Common myeloid progenitor, CD34-positive (primary cell): ENCODE measurements around the gene PRSS56.
A peak's percentile ranks its signal among the peaks of the same experiment; 100 is the strongest.

Source experiments
- CTCF ChIA-PET: fragments of 350-600 bp; sonication (Branson Sonifier 250); formaldehyde crosslinking; loops from one replicate; lab custom pipeline; 2021; ENCODE audit warnings: antibody characterized with exemption; lab: Charles Lee
- POLR2A ChIA-PET: fragments of 350-600 bp; sonication (Branson Sonifier 250); formaldehyde crosslinking; loops from one replicate; lab custom pipeline; 2021; ENCODE audit warnings: antibody characterized with exemption; lab: Charles Lee
- DNase-seq, 3 donors: peaks; one replicate each; pipeline versions ENCODE4 v3.0.0 to v3.0.0-alpha.2; 2013
- H3K27ac ChIP-seq, 2 experiments: 1 replicate in 1 of 2; 2 replicates in 1 of 2; pipeline ENCODE4 v1.7.0; 2013; ENCODE audit warnings: inconsistent platforms in 2 of 2, low read length in 2 of 2, mild to moderate bottlenecking in 2 of 2, low read depth in 1 of 2, moderate library complexity in 1 of 2; ENCODE audit not compliant: severe bottlenecking in 2 of 2, insufficient read depth in 1 of 2, poor library complexity in 1 of 2
- H3K27me3 ChIP-seq, 5 experiments: replicated peaks in 2 of 5; 1 replicate in 3 of 5; 2 replicates in 2 of 5; pipeline versions ENCODE4 v1.6.1 to v1.7.0; 2013; ENCODE audit warnings: low read length in 4 of 5, mild to moderate bottlenecking in 2 of 5, moderate library complexity in 2 of 5, inconsistent platforms in 1 of 5; ENCODE audit not compliant: insufficient read depth in 5 of 5, control insufficient read depth in 4 of 5
- H3K36me3 ChIP-seq, 4 experiments: 1 replicate in 2 of 4; 2 replicates in 2 of 4; pipeline versions ENCODE4 v1.6.1 to v1.7.0; 2013; ENCODE audit warnings: low read length in 3 of 4, control low read depth in 1 of 4, mild to moderate bottlenecking in 1 of 4; ENCODE audit not compliant: control insufficient read depth in 4 of 4, insufficient read depth in 4 of 4
- H3K4me1 ChIP-seq, 4 experiments: 1 replicate in 3 of 4; 2 replicates in 1 of 4; pipeline versions ENCODE4 v1.6.1 to v1.7.1; 2013; ENCODE audit warnings: low read length in 3 of 4, mild to moderate bottlenecking in 3 of 4, control low read depth in 1 of 4, inconsistent platforms in 1 of 4, moderate library complexity in 1 of 4; ENCODE audit not compliant: control insufficient read depth in 4 of 4, insufficient read depth in 4 of 4; ENCODE audit errors: control extremely low read depth in 1 of 4
- H3K4me3 ChIP-seq, 7 experiments: 1 replicate in 4 of 7; 2 replicates in 3 of 7; pipeline versions ENCODE4 v1.5.1 to v1.7.0; 2013; ENCODE audit warnings: mild to moderate bottlenecking in 7 of 7, low read length in 6 of 7, moderate library complexity in 6 of 7, inconsistent platforms in 2 of 7, low read depth in 2 of 7, control low read depth in 1 of 7; ENCODE audit not compliant: insufficient read depth in 4 of 7, control insufficient read depth in 1 of 7; ENCODE audit errors: extremely low read depth in 1 of 7
- H3K9me3 ChIP-seq, 5 experiments: 1 replicate in 4 of 5; 2 replicates in 1 of 5; pipeline versions ENCODE4 v1.6.1 to v1.7.1; 2013; ENCODE audit warnings: low read length in 4 of 5, mild to moderate bottlenecking in 2 of 5, inconsistent platforms in 1 of 5, low read depth in 1 of 5, moderate library complexity in 1 of 5; ENCODE audit not compliant: control insufficient read depth in 4 of 5, insufficient read depth in 2 of 5; ENCODE audit errors: control extremely low read depth in 1 of 5
- WGBS: methylation state at CpG from one replicate; pipeline ENCODE4 v1.1.5; 2013; ENCODE audit not compliant: insufficient coverage; 5-methylcytosine and 5-hydroxymethylcytosine counted together

The PRSS56 gene

GRCh38 chr2:232483923-232484627 is 36.1 kb upstream of the PRSS56 start:
- H3K27me3 ChIP-seq, result peaks cover 0 to 68% (median 31%) of the 10 kb centered on the region in 5 experiments
- CTCF ChIA-PET, result interaction anchor here (0.9 to 1.3 kb wide), 2 partner anchors 38 to 39 kb away, joined by 3 read pairs; no protein-coding TSS in a partner anchor
- 91% methylated on average over 13 of the region's 19 CpGs for WGBS

GRCh38 chr2:232484628-232485347 is 35.4 kb upstream of the PRSS56 start:
- peaks cover 0 to 29% (median 17%) of the 10 kb centered on the region in 4 experiments for H3K4me1 ChIP-seq
- WGBS, result 83% methylated on average over 12 of the region's 12 CpGs
- no peaks in the 10 kb centered on the region for H3K9me3 ChIP-seq
- H3K4me3 ChIP-seq, result no peak overlapping the region
- H3K36me3 ChIP-seq, result no peaks in the 10 kb centered on the region
- POLR2A ChIA-PET, result interaction anchor here (0.6 kb wide), 1 partner anchor 234 kb away, joined by 3 read pairs; no protein-coding TSS in a partner anchor
- H3K27me3 ChIP-seq, result peaks cover 0 to 75% (median 32%) of the 10 kb centered on the region in 5 experiments
- no peak for DNase-seq
- CTCF ChIA-PET, result interaction anchor here (0.9 to 1.3 kb wide), 2 partner anchors 38 to 39 kb away, joined by 3 read pairs; no protein-coding TSS in a partner anchor
- H3K27ac ChIP-seq, result no peak overlapping the region

More at GRCh38 chr2:232483923-232484627, 36.1 kb upstream of the PRSS56 start:
- POLR2A ChIA-PET, result no interaction called here
- no peaks in the 10 kb centered on the region for H3K36me3 ChIP-seq
- H3K4me3 ChIP-seq, result no peak overlapping the region
- H3K9me3 ChIP-seq, result no peaks in the 10 kb centered on the region
- H3K4me1 ChIP-seq, result peaks cover 0 to 29% (median 17%) of the 10 kb centered on the region in 4 experiments
- H3K27ac ChIP-seq, result no peak overlapping the region
- DNase-seq, result no peak

GRCh38 chr2:232485348-232485756 is 34.8 kb upstream of the PRSS56 start:
- DNase-seq, result no peak
- ChIA-PET CTCF (interaction anchor here (1.3 kb wide), 1 partner anchor 39 kb away, joined by 3 read pairs; no protein-coding TSS in a partner anchor), POLR2A (interaction anchor here (0.6 kb wide), 2 partner anchors 235 to 1810 kb away, joined by 3 read pairs; no protein-coding TSS in a partner anchor)
- no peaks in the 10 kb centered on the region for H3K36me3 ChIP-seq
- peak overlapping the region in 3 of 7 experiments; percentile 28 to 61 (median 48) for H3K4me3 ChIP-seq
- no peak overlapping the region for H3K27ac ChIP-seq
- 17% methylated on average over 10 of the region's 22 CpGs for WGBS
- no peaks in the 10 kb centered on the region for H3K9me3 ChIP-seq
- H3K27me3 ChIP-seq, result peaks cover 0 to 77% (median 32%) of the 10 kb centered on the region in 5 experiments
- peaks cover 0 to 29% (median 17%) of the 10 kb centered on the region in 4 experiments for H3K4me1 ChIP-seq

- Histone ChIP-seq H3K36me3 (no peaks in the 10 kb centered on the region), H3K9me3 (no peaks in the 10 kb centered on the region), H3K27ac (no peak overlapping the region), H3K4me3 (peak overlapping the region in 3 of 7 experiments; percentile 28 to 61 (median 48)), H3K4me1 (peaks cover 0 to 29% (median 17%) of the 10 kb centered on the region in 4 experiments), H3K27me3 (peaks cover 0 to 77% (median 32%) of the 10 kb centered on the region in 5 experiments)
- 5% methylated on average over 94 of the region's 111 CpGs for WGBS
- ChIA-PET POLR2A (interaction anchor here (0.6 kb wide), 1 partner anchor 1809 kb away, joined by 3 read pairs; no protein-coding TSS in a partner anchor), CTCF (no interaction called here)
- peak in 1 of 3 donors; percentile 42 for DNase-seq
These were observed 34.2 kb upstream of the PRSS56 start for GRCh38 chr2:232485757-232486557.

- H3K4me1 ChIP-seq, result peaks cover 0 to 29% (median 17%) of the 10 kb centered on the region in 4 experiments
- peak in 1 of 3 donors; percentile 25 for DNase-seq
- peaks cover 0 to 77% (median 32%) of the 10 kb centered on the region in 5 experiments for H3K27me3 ChIP-seq
- H3K4me3 ChIP-seq, result peak overlapping the region in 4 of 7 experiments; percentile 42 to 61 (median 52)
- POLR2A ChIA-PET, result no interaction called here
- WGBS, result 3% methylated on average over 55 of the region's 74 CpGs
- no peak overlapping the region for H3K27ac ChIP-seq
- CTCF ChIA-PET, result no interaction called here
- H3K9me3 ChIP-seq, result no peaks in the 10 kb centered on the region
- no peaks in the 10 kb centered on the region for H3K36me3 ChIP-seq
These were observed 33.4 kb upstream of the PRSS56 start for GRCh38 chr2:232486558-232487384.
